Fibroblast of lung (primary cell): ENCODE data around the gene IFNA21. TPM values are rescaled to one million over a fixed set of nuclear protein-coding genes. Genes with fewer than 3 reads are reported as not detected.

ENCODE experiments used
- DNase-seq, 2 donors: peaks; one replicate each; pipeline versions ENCODE4 v3.0.0 to v3.0.0-alpha.2; 2010; ENCODE audit warnings: low read depth in 2 of 2
- H2AFZ ChIP-seq: 2 replicates; pipeline ENCODE4 v1.5.1; 2012; ENCODE audit warnings: low read length, control low read depth, inconsistent platforms
- H3K27ac ChIP-seq: 2 replicates; pipeline ENCODE4 v1.5.1; 2011; ENCODE audit warnings: low read length, control low read depth; ENCODE audit not compliant: insufficient read depth
- H3K27me3 ChIP-seq: 2 replicates; pipeline ENCODE4 v1.5.1; 2011; ENCODE audit warnings: mild to moderate bottlenecking, low read length; ENCODE audit not compliant: control insufficient read depth, insufficient read depth
- H3K36me3 ChIP-seq: 2 replicates; pipeline ENCODE4 v1.5.1; 2011; ENCODE audit warnings: low read length; ENCODE audit not compliant: control insufficient read depth, insufficient read depth
- H3K4me1 ChIP-seq: 2 replicates; pipeline ENCODE4 v1.5.1; 2011; ENCODE audit warnings: low read length; ENCODE audit not compliant: control insufficient read depth, insufficient read depth; ENCODE audit errors: extremely low read depth
- H3K4me2 ChIP-seq: 2 replicates; pipeline ENCODE4 v1.5.1; 2011; ENCODE audit warnings: low read length, control low read depth; ENCODE audit not compliant: insufficient read depth; ENCODE audit errors: extremely low read depth
- H3K4me3 ChIP-seq, 4 experiments: fragments of 200-600 bp in 1 of 4; sonication (generic) in 1 of 4; replicated peaks in 1 of 4; 2 replicates each; pipeline ENCODE4 v1.5.1; 2011 to 2016; ENCODE audit warnings: low read length in 4 of 4, low read depth in 3 of 4, mild to moderate bottlenecking in 3 of 4, control low read depth in 2 of 4, inconsistent platforms in 1 of 4, mixed read lengths in 1 of 4; ENCODE audit not compliant: insufficient read depth in 1 of 4; ENCODE audit errors: control extremely low read depth in 1 of 4
- H3K79me2 ChIP-seq: 2 replicates; pipeline ENCODE4 v1.5.1; 2012; ENCODE audit warnings: mild to moderate bottlenecking, low read length, inconsistent platforms; ENCODE audit not compliant: control insufficient read depth, insufficient read depth
- H3K9ac ChIP-seq: 2 replicates; pipeline ENCODE4 v1.5.1; 2011; ENCODE audit warnings: mild to moderate bottlenecking, low read length, control low read depth; ENCODE audit not compliant: insufficient read depth
- H3K9me3 ChIP-seq: 2 replicates; pipeline ENCODE4 v1.5.1; 2012; ENCODE audit warnings: low read depth, low read length; ENCODE audit not compliant: control insufficient read depth, insufficient read depth
- H4K20me1 ChIP-seq: 2 replicates; pipeline ENCODE4 v1.5.1; 2011; ENCODE audit warnings: low read length; ENCODE audit not compliant: control insufficient read depth, insufficient read depth; ENCODE audit errors: extremely low read depth
- EZH2 ChIP-seq: IDR thresholded peaks from 2 replicates; pipeline ENCODE4 v1.5.1; 2012; ENCODE audit warnings: low read length, control low read depth, mild to moderate bottlenecking; ENCODE audit errors: missing control alignments
- polyA plus RNA-seq, 2 donors: library from polyadenylated mRNA; depleted of rRNA in 1 of 2; stranded (reverse) in 1 of 2; unstranded in 1 of 2; fragments of >200 nt; gene quantifications; 2 replicates each; pipeline ENCODE4 v1.2.1, GENCODE V29; 2011 to 2012; ENCODE audit warnings: missing spikeins in 1 of 2
- total RNA-seq: library from RNA; depleted of rRNA; stranded (reverse); fragments of >200 nt; gene quantifications from 2 replicates; pipeline ENCODE4 v1.2.1, GENCODE V29; 2014
- TF ChIP-seq, protein P1 (sequence below), 2 donors: IDR thresholded peaks in 1 of 2; conservative IDR thresholded peaks in 1 of 2; 1 replicate in 1 of 2; 2 replicates in 1 of 2; pipeline ENCODE4 v1.5.1; 2011 to 2012; ENCODE audit warnings: low read length in 2 of 2, control low read depth in 1 of 2, inconsistent platforms in 1 of 2, low read depth in 1 of 2, mild to moderate bottlenecking in 1 of 2

IFNA21 gene
- total and polyA plus RNA-seq, 2 donors (not counting 1 experiment from before 2014, with no cell fraction given) = not detected

DNA sequence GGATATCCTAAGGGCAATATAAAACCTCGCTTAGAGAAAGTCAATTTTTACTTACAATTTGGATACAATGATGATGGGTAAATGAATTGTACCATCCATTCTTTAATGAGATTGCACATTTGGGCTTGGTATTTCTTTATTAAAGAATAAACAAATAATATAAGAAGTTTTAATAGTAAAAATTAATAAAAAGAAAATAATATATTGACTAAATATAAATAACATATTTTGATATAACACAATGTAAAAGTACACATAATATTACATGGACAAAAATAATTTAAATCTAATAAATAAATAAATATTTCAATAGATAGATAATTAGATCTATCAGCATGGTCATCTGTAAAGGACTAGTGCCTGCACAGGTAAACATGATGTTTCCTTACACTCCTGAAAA lies 944 bp downstream of the IFNA21 start:
- TF ChIP-seq, protein P1, sequence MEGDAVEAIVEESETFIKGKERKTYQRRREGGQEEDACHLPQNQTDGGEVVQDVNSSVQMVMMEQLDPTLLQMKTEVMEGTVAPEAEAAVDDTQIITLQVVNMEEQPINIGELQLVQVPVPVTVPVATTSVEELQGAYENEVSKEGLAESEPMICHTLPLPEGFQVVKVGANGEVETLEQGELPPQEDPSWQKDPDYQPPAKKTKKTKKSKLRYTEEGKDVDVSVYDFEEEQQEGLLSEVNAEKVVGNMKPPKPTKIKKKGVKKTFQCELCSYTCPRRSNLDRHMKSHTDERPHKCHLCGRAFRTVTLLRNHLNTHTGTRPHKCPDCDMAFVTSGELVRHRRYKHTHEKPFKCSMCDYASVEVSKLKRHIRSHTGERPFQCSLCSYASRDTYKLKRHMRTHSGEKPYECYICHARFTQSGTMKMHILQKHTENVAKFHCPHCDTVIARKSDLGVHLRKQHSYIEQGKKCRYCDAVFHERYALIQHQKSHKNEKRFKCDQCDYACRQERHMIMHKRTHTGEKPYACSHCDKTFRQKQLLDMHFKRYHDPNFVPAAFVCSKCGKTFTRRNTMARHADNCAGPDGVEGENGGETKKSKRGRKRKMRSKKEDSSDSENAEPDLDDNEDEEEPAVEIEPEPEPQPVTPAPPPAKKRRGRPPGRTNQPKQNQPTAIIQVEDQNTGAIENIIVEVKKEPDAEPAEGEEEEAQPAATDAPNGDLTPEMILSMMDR (conservative IDR thresholded peaks at IDR 0.05 in 1 of 2, IDR thresholded peaks at IDR 0.05 in 1 of 2; ENCODE audit: low read depth in 1 of 2, low read length in 2 of 2) = no peak
- TF ChIP-seq EZH2 = no peak
- H3K4me2 ChIP-seq = no peak overlapping the region
- H2AFZ ChIP-seq = no peak overlapping the region
- H3K27ac ChIP-seq = no peak overlapping the region
- DNase-seq = no peak
- no peaks in the 10 kb centered on the region for H3K36me3 ChIP-seq
- no peaks in the 10 kb centered on the region for H3K9me3 ChIP-seq
- no peak overlapping the region for H3K9ac ChIP-seq
- H3K79me2 ChIP-seq = no peaks in the 10 kb centered on the region
- H4K20me1 ChIP-seq = no peaks in the 10 kb centered on the region
- no peak overlapping the region for H3K4me3 ChIP-seq
- no peaks in the 10 kb centered on the region for H3K27me3 ChIP-seq
- no peaks in the 10 kb centered on the region for H3K4me1 ChIP-seq

DNA sequence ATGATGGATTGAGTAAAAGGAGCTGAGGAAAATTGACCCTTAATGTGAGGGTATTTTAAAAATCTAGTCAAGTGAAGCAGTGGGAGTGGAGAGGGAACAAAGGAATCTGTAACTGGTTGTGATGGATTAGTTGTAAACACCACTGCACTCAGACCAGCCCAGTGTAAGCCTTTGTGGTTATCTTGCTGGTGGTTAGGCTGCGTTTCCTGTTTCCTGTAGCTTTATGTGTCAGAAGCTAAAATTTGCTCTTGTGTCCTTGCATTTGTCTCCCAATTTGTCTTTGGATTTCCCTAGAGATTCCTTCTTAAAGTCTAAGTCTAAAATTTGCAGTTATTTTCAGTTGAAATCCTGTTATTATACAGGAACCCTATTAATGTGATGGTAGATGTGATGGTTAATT lies 6.3 kb downstream of the IFNA21 start:
- no peaks in the 10 kb centered on the region for H3K36me3 ChIP-seq
- no peaks in the 10 kb centered on the region for H3K27me3 ChIP-seq
- H3K9ac ChIP-seq = no peak overlapping the region
- peak in 1 of 2 donors; percentile 48 for DNase-seq
- H3K27ac ChIP-seq = no peak overlapping the region
- H4K20me1 ChIP-seq = no peaks in the 10 kb centered on the region
- TF ChIP-seq, protein P1 (conservative IDR thresholded peaks at IDR 0.05 in 1 of 2, IDR thresholded peaks at IDR 0.05 in 1 of 2; ENCODE audit: low read depth in 1 of 2, low read length in 2 of 2) = no peak
- TF ChIP-seq EZH2 = no peak
- no peaks in the 10 kb centered on the region for H3K9me3 ChIP-seq
- H2AFZ ChIP-seq = no peak overlapping the region
- no peaks in the 10 kb centered on the region for H3K4me1 ChIP-seq
- H3K4me3 ChIP-seq = no peak overlapping the region
- no peaks in the 10 kb centered on the region for H3K79me2 ChIP-seq
- no peak overlapping the region for H3K4me2 ChIP-seq

DNA sequence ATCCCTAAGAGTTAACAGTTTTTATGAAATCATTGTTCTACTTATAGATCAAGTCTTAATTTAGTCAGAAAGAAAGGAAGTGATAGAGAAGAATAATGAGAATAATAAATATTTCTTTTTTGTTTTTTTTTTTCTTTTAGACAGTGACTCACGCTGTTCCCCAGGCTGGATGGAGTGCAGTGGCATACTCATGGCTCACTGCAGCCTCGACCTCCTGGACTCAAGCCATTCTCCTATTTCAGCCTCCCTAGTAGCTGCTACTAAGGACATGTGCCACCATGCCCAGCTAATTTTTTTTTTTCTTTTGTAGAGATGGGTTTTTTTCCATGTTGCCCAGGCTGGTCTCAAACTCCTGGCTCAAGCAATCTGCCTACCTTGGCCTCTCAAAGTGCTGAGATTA lies 11.0 kb downstream of the IFNA21 start:
- Histone ChIP-seq H4K20me1 (no peaks in the 10 kb centered on the region), H3K27ac (no peak overlapping the region), H3K27me3 (no peaks in the 10 kb centered on the region), H2AFZ (no peak overlapping the region), H3K4me1 (no peaks in the 10 kb centered on the region), H3K9me3 (no peaks in the 10 kb centered on the region), H3K36me3 (no peaks in the 10 kb centered on the region), H3K79me2 (no peaks in the 10 kb centered on the region), H3K4me2 (no peak overlapping the region), H3K4me3 (no peak overlapping the region), H3K9ac (no peak overlapping the region)
- peak in 1 of 2 donors; percentile 5 for DNase-seq
- TF ChIP-seq EZH2 = no peak
- TF ChIP-seq, protein P1 (conservative IDR thresholded peaks at IDR 0.05 in 1 of 2, IDR thresholded peaks at IDR 0.05 in 1 of 2; ENCODE audit: low read depth in 1 of 2, low read length in 2 of 2) = no peak
